Measurements from ENCODE around the gene HIC2.
"Not testable (repeated sequence)": the region's sequence is repeated elsewhere in the genome, so short reads cannot be mapped to it uniquely, and the experiment has no call there.

HIC2 gene

DNA sequence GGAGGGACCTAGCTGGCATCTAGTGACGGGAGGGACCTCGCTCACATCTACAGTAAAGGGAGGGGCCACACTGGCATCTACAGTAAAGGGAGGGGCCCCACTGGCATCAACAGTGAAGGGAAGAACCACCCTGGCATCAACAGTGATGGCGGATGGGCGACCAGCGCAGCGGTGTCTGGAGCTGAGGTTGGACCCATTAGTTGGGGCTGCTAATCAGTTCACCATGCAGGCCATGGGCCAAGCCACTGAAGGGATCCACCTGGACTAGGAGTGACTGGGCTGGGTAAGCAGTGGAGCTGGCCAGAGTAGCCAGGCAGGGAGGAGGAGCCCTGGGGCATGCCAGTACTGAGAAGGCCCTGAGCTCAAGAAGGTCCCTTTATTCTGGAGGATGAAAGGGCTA lies 73.4 kb downstream of the HIC2 start:
- DNase-seq (ENCODE audit: low read depth) = not testable (repeated sequence)

DNA sequence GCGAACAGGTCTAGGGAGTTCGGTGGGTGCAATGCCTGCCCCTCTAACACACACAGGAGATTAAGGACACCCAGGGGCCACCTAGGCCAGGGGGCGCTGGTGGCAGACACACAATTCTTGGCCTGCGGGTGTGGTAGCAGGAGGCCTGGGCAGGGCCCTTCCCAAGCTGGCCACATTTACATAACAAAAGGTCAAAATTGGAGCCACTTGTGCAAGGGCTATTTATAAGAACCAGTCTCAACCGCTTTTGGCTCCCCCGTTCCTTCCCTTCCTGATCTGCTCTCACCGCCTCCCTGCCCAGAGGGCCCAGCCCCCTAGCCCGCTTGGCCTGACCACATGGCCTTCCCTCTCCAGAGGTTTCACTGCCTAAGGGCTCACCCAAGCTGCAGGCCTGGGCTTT lies 75.1 kb downstream of the HIC2 start:
- not testable (repeated sequence) for DNase-seq (ENCODE audit: low read depth)

DNA sequence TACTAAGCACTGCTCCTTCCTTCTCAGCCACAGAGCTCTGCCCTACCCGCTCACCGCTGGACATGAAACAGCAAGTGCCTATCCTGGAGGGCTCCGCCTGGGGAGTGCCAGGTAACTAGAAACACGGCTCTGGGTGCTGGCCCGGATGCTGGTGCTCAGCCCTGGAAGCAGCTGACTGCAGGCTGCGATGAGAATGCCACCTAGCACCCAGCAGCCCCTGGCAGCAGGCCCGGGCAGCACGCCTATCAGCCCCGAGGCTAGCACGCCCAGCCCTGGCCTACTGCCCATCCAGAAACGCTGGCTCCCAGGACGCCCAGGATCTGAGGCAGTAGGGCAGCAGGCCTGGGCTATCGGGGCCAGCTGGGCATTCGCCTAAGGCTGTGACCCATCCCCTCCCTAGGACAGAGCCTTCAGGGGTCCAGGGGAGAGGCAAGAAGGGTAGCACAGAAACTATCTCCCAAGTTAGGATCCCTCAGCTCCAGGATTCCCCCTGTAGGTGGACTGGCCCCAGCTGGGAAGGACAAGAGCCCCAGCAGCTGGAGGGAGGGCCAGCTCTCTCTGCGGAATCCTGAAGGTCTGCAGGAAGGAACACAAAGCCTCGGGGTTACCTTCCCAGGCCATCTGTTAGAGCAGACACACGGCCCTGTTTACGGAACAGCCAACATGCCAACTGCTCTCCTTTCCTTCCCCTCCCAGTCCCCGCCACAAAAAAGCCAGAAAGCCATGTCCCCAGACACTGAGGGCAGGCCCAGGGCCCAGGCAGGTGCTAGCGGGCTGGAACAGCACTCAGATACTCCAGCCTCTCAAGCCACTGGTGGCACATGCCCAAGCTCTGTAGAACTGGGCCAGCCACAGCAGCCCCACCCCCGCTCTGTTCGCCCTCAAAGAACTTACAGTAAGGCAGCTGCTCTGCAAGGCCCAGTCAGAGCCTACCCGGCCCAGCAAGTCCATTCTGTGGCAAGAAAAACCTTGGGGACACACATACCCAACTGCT lies 76.9 kb downstream of the HIC2 start:
- not testable (repeated sequence) for DNase-seq (ENCODE audit: low read depth)

DNA sequence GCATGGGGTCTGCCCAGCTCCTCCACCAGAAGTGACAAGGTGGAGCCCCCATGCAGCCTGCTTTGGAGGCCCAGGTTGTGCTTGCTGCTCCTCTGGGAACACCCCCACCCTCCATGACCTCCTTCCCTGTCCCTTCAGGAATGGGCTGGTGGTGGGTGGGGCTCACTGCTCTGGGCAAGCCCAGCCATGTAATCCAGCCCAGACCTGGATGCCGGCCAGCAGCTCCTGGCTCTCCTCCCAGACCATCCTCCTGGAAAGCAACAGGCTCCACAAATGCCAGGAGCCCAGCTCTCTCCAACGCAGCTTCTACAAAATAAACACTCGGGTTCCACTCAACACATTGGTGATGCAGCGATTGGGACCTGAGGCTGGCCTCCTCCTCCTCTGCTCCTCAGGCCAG lies 80.8 kb downstream of the HIC2 start:
- DNase-seq (ENCODE audit: low read depth) = not testable (repeated sequence)

DNA sequence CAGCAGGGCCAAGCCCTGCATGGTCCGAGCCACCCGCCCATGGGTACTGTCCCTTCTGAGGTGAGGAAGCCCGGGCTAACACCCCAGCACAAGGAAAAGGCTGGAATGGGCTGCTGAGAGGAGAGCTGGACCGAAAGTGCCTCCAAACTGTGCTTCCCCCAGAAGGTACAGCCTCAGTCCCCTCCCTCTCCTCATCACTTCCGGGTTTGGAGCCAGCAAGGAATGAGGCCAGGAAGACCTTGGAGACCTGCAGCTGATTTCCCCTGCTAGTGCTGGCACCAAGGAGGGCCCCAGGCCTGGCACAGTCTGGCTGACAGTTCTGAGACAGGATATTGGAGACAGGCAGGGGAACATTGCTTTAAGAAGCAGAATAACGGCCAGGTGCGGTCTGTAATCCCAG lies 81.3 kb downstream of the HIC2 start:
- DNase-seq (ENCODE audit: low read depth) = not testable (repeated sequence)

DNA sequence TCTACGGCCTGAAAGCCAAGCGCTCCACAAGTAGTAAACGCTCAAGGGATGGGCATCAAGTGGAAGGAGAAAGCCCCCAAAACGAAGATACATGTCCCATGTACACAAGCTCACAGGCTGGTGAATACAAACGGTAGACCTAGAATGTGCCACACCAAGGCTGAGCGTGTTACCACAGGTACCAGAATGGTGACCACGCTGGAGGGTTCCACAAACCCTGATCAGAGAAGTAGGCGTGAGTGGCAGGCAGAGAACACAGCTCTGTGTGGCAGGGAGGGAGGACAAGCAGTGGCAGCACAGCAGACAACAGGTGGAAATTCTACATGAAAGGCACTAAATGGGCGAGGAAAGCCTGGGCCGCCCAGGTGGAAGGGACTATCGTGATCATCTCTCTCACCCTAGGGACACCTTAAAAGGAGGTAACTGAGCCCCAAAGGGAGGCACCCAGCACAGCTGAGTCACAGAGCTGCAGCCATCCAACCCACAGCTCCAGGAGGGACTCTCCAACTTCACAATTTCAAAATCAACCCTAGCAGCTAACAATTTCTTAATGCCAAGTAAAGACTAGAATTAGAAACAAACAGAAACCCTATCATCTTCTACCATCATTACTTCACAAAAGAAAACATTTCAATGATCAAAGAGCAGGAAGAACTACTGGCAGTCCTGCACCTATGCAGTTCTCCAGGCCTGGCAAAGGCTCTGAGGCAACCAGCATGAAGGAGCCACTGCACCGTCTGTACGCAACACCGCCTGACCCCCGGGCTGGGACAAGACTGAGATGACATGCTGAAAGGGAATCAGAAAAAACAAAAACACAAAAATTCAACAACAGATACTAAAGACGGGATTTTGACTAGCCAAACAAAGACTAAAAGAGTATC lies 82.7 kb downstream of the HIC2 start:
- DNase-seq (ENCODE audit: low read depth) = not testable (repeated sequence)

Measured in HS-5 (cell line).